K562 (cell line): ENCODE data around the gene BTBD10. TPM values are rescaled to one million over a fixed set of nuclear protein-coding genes. Genes with fewer than 3 reads are reported as not detected.

Experiments used
- ATAC-seq: fragments of 200-7000 bp; cut with Tn5 transposase; 3 replicates; pipeline ENCODE4 v1.9.1; 2020; ENCODE audit warnings: moderate library complexity
- BruUV-seq: library from RNA; stranded (reverse); fragments of 400-500 nt; replicated peaks from 2 replicates; lab custom pipeline; 2021; lab: Mats Ljungman, UMichigan
- CTCF ChIA-PET: fragments of 300-600 bp; formaldehyde crosslinking; extraction: SDS; loops from one replicate; lab custom pipeline; 2021; ENCODE audit warnings: low intra/inter-chr PET ratio; lab: Yijun Ruan, JAX
- POLR2A ChIA-PET: fragments of 300-600, 350-650 bp; sonication (Branson Sonifier 250); formaldehyde crosslinking; extraction: SDS; loops from one replicate; lab custom pipeline; 2021; ENCODE audit warnings: antibody characterized with exemption, inconsistent platforms; lab: Yijun Ruan, JAX
- DNase-seq, 4 experiments: peaks; one replicate each; pipeline versions ENCODE4 v3.0.0 to v3.0.0-alpha.2; 2011 to 2018; ENCODE audit warnings: low spot score in 3 of 4, mixed read lengths in 3 of 4; ENCODE audit errors: extremely low read depth in 1 of 4
- FAIRE-seq: peaks from 2 replicates; lab custom pipeline; 2011; peaks lifted over from hg19 to GRCh38; lab: Jason Lieb, UNC
- H2AFZ ChIP-seq: 2 replicates; pipeline ENCODE4 v1.6.0; 2011; ENCODE audit warnings: low read depth, low read length, control low read depth, inconsistent platforms
- H3K27ac ChIP-seq: fragments of 200-600 bp; 3 replicates; pipeline ENCODE4 v1.8.0; 2011; ENCODE audit warnings: low read depth, mild to moderate bottlenecking, control low read depth, inconsistent platforms, low read length, moderate library complexity, mixed read lengths; ENCODE audit errors: extremely low read depth
- H3K27me3 ChIP-seq, 2 experiments: fragments of 300-600 bp in 1 of 2; 2 replicates in 1 of 2; 3 replicates in 1 of 2; pipeline versions ENCODE4 v1.6.0 to v1.8.0; 2011; ENCODE audit warnings: inconsistent platforms in 2 of 2, low read length in 2 of 2, mild to moderate bottlenecking in 1 of 2, mixed read lengths in 1 of 2, moderate library complexity in 1 of 2; ENCODE audit not compliant: control insufficient read depth in 2 of 2, insufficient read depth in 2 of 2
- H3K36me3 ChIP-seq: fragments of 300-600 bp; 3 replicates; pipeline ENCODE4 v1.8.0; 2011; ENCODE audit warnings: mild to moderate bottlenecking, low read length, inconsistent platforms; ENCODE audit not compliant: control insufficient read depth, insufficient read depth
- H3K4me1 ChIP-seq, 2 experiments: fragments of 200-600 bp in 1 of 2; replicated peaks in 1 of 2; 2 replicates in 1 of 2; 3 replicates in 1 of 2; pipeline versions ENCODE4 v1.5.1 to v1.8.0; 2011; ENCODE audit warnings: inconsistent platforms in 2 of 2, low read length in 2 of 2, mild to moderate bottlenecking in 1 of 2, mixed read lengths in 1 of 2, moderate library complexity in 1 of 2; ENCODE audit not compliant: control insufficient read depth in 2 of 2, insufficient read depth in 2 of 2
- H3K4me2 ChIP-seq: 2 replicates; pipeline ENCODE4 v1.6.1; 2011; ENCODE audit warnings: low read length, control low read depth, inconsistent platforms, mixed read lengths; ENCODE audit not compliant: insufficient read depth
- H3K4me3 ChIP-seq: fragments of 200-600 bp; sonication (generic), shearing (Covaris generic); 2 replicates; pipeline ENCODE4 v1.5.1; 2016; ENCODE audit warnings: control low read depth, inconsistent platforms
- H3K79me2 ChIP-seq: fragments of 200-600 bp; 3 replicates; pipeline ENCODE4 v1.8.0; 2011; ENCODE audit warnings: low read length, inconsistent platforms; ENCODE audit not compliant: control insufficient read depth, insufficient read depth
- H3K9ac ChIP-seq, 2 experiments: 2 replicates each; pipeline versions ENCODE4 v1.6.0 to v1.6.1; 2011; ENCODE audit warnings: low read depth in 2 of 2, low read length in 2 of 2, control low read depth in 1 of 2, inconsistent platforms in 1 of 2, mild to moderate bottlenecking in 1 of 2, mixed read lengths in 1 of 2; ENCODE audit not compliant: insufficient read depth in 1 of 2
- H3K9me1 ChIP-seq: one replicate; pipeline ENCODE4 v1.6.0; 2011; ENCODE audit warnings: inconsistent platforms, mild to moderate bottlenecking, low read length, moderate library complexity; ENCODE audit not compliant: control insufficient read depth, insufficient read depth
- H3K9me3 ChIP-seq: replicated peaks from 2 replicates; pipeline ENCODE4 v1.5.1; 2011; ENCODE audit warnings: low read depth, low read length, inconsistent platforms; ENCODE audit not compliant: control insufficient read depth, insufficient read depth
- H4K20me1 ChIP-seq: replicated peaks from 2 replicates; pipeline ENCODE4 v1.6.1; 2011; ENCODE audit warnings: low read length, inconsistent platforms, mixed read lengths; ENCODE audit not compliant: control insufficient read depth, insufficient read depth
- CEBPB ChIP-seq: fragments of 450-650 bp; IDR thresholded peaks from 2 replicates; pipeline ENCODE4 v1.6.1; 2016; ENCODE audit warnings: missing genetic modification characterization, missing compliant biosample characterization
- E2F1 ChIP-seq: sonication (generic); formaldehyde crosslinking; IDR thresholded peaks from 2 replicates; pipeline ENCODE4 v1.8.1; 2023; ENCODE audit warnings: mild to moderate bottlenecking, missing genetic modification reagents, moderate library complexity
- ERF ChIP-seq: fragments of 450-650 bp; formaldehyde crosslinking; IDR thresholded peaks from 2 replicates; pipeline ENCODE4 v1.4.0; 2020; ENCODE audit warnings: mild to moderate bottlenecking, mixed read lengths
- ESRRB ChIP-seq: fragments of 250-450 bp; sonication (Bioruptor Pico); IDR thresholded peaks from 2 replicates; pipeline ENCODE4 v1.5.0; 2020; ENCODE audit warnings: mild to moderate bottlenecking, moderate library complexity, borderline replicate concordance
- KAT2B ChIP-seq: IDR thresholded peaks from one replicate; pipeline ENCODE4 v1.6.1; 2012; ENCODE audit warnings: low read depth, mild to moderate bottlenecking, control low read depth, inconsistent platforms, low read length, moderate library complexity
- MCM5 ChIP-seq: fragments of 450-650 bp; IDR thresholded peaks from 2 replicates; pipeline ENCODE4 v1.6.1; 2016; ENCODE audit warnings: low read depth
- RBM25 ChIP-seq: fragments of 200-400 bp; formaldehyde crosslinking; IDR thresholded peaks from 2 replicates; pipeline ENCODE4 v1.6.1; 2018; ENCODE audit warnings: low read length, low read depth, moderate library complexity; ENCODE audit not compliant: severe bottlenecking
- SOX6 ChIP-seq: fragments of 450-650 bp; IDR thresholded peaks from 2 replicates; pipeline ENCODE4 v1.6.1; 2014; ENCODE audit warnings: mild to moderate bottlenecking
- SREBF1 ChIP-seq: fragments of 150-350 bp; IDR thresholded peaks from 2 replicates; pipeline ENCODE4 v1.6.1; 2014; ENCODE audit warnings: antibody characterized with exemption, low read depth, low read length, borderline replicate concordance
- ZC3H4 ChIP-seq: sonication (generic); formaldehyde crosslinking; IDR thresholded peaks from 2 replicates; pipeline ENCODE4 v1.9.0; 2021; ENCODE audit warnings: missing genetic modification reagents, borderline replicate concordance
- ZNF3 ChIP-seq: fragments of 250-450 bp; sonication (Bioruptor Pico); IDR thresholded peaks from 2 replicates; pipeline ENCODE4 v1.5.0; 2021; ENCODE audit warnings: mild to moderate bottlenecking, moderate library complexity
- ZNF717 ChIP-seq: fragments of 250-450 bp; sonication (Bioruptor Pico); IDR thresholded peaks from 2 replicates; pipeline ENCODE4 v1.5.0; 2021
- ZNF76 ChIP-seq: fragments of 250-450 bp; sonication (Bioruptor Pico); IDR thresholded peaks from 2 replicates; pipeline ENCODE4 v1.4.0; 2020; ENCODE audit warnings: mild to moderate bottlenecking, moderate library complexity, borderline replicate concordance
- in situ Hi-C: fragments of 300-500 bp; cut with MboI; formaldehyde crosslinking; loops from 4 replicates; pipeline ENCODE4 v1.15.0; 2018; ENCODE audit warnings: inconsistent platforms, mixed read lengths
- intact Hi-C: fragments of 100-400 bp; cut with micrococcal nuclease; formaldehyde crosslinking; loops from 2 replicates; pipeline ENCODE4 v1.14.2; 2022
- polyA plus RNA-seq, 8 experiments: library from polyadenylated mRNA; depleted of rRNA in 4 of 8; stranded (reverse) in 5 of 8; unstranded in 3 of 8; fragments of >200 nt; fragmentation: Nextera tagmentation in 2 of 8; fragmentation: Illumina TruSeq in 1 of 8; extraction: Ambion mirVana in 2 of 8; extraction: Trizol in 1 of 8; gene quantifications; 2 replicates each; pipeline versions ENCODE4 v1.2.1 to v1.2.3, GENCODE V29; 2011 to 2014; ENCODE audit warnings: inconsistent platforms in 1 of 8, missing spikeins in 1 of 8
- total RNA-seq, 7 experiments: library from RNA; depleted of rRNA in 6 of 7; stranded (reverse); fragments of >200 nt in 6 of 7; fragmentation: Illumina TruSeq in 2 of 7; extraction: Trizol in 2 of 7; gene quantifications; 2 replicates each; pipeline versions ENCODE4 v1.2.1 to v1.2.3, GENCODE V29; 2011 to 2021; ENCODE audit warnings: low replicate concordance in 1 of 7

Gene BTBD10
- total and polyA plus RNA-seq, 9 of the 15 experiments (the other 6 are each of a cell fraction or from before 2014, with no cell fraction given): 11.6 to 22.8 (median 16.3) TPM

- ATAC-seq: no peak
- TF ChIP-seq ERF (no peak), CEBPB (tag) (no peak), MCM5 (no peak), ZNF3 (CRISPR knock-in tag) (no peak), SREBF1 (no peak), RBM25 (no peak), KAT2B (no peak), SOX6 (no peak), ESRRB (CRISPR knock-in tag) (no peak), ZNF717 (CRISPR knock-in tag) (no peak), ZNF76 (CRISPR knock-in tag) (no peak), ZC3H4 (no peak), E2F1 (no peak)
- no peak overlapping the region for H2AFZ ChIP-seq
- no peaks in the 10 kb centered on the region for H3K9me1 ChIP-seq
- H3K9me3 ChIP-seq: no peaks in the 10 kb centered on the region
- in situ Hi-C loops: no loop called here
- no peak overlapping the region for H3K4me2 ChIP-seq
- CTCF ChIA-PET: no interaction called here
- no peak overlapping the region for H3K9ac ChIP-seq
- no peaks in the 10 kb centered on the region for H4K20me1 ChIP-seq
- intact Hi-C loops: no loop called here
- POLR2A ChIA-PET: no interaction called here
- H3K36me3 ChIP-seq: no peaks in the 10 kb centered on the region
- no TSS peak for BruUV-seq
- no peak overlapping the region for H3K27ac ChIP-seq
- no peak for DNase-seq
- no peaks in the 10 kb centered on the region for H3K27me3 ChIP-seq
- H3K79me2 ChIP-seq: peaks cover 3% of the 10 kb centered on the region; the same call in 1 of the 3 replicates
- FAIRE-seq: no peak
- H3K4me1 ChIP-seq: no peaks in the 10 kb centered on the region
- H3K4me3 ChIP-seq: no peak overlapping the region
Observed at GRCh38 chr11:13446444-13446843, 16.6 kb downstream of the BTBD10 start.
